AML-193 (cell line): ENCODE measurements around the gene MRPL1.
"Not testable (repeated sequence)": the region's sequence is repeated elsewhere in the genome, so short reads cannot be mapped to it uniquely, and the experiment has no call there.

Source experiments
- DNase-seq, 2 experiments: peaks; one replicate each; lab custom pipeline; 2025; lab: John Stamatoyannopoulos, UW

Gene MRPL1

GRCh38 chr4:77913348-77913747 is 50.7 kb downstream of the MRPL1 start:
- no peak for DNase-seq

DNA sequence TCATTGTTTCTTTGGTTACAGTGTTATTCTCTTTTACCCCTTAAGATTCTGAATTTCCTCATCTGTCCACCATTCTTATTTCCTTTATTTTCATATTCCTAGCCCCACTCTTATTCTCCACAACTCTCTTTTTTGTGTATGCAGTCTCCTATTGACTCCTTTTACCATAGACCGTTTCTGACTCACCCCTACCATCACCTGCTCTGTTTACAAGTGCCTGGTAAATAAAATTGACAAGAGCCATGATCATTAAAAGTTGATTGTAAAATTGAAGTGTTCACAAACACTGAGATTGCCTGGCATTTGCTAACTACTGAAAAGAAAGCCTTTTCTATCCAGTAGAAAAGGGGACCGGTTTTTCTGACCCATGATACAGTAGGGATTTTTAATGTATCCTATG is 54.4 kb downstream of the MRPL1 start:
- no peak for DNase-seq

DNA sequence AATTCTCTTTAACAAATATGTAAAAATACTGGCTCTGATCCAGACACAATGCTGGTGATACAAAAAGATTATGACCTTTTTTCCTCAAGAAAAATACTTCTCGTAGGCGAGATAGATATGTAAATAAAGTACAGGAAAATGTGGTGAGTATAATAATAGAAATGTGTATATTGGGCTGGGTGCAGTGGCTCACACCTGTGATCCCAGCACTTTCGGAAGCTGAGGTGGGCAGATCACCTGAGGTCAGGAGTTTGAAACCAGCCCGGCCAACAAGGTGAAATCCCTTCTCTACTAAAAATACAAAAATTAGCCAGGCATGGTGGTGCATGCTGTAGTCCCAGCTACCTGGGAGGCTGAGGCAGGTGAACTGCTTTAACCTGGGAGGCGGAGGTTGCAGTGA is 55.0 kb downstream of the MRPL1 start:
- no peak for DNase-seq

DNA sequence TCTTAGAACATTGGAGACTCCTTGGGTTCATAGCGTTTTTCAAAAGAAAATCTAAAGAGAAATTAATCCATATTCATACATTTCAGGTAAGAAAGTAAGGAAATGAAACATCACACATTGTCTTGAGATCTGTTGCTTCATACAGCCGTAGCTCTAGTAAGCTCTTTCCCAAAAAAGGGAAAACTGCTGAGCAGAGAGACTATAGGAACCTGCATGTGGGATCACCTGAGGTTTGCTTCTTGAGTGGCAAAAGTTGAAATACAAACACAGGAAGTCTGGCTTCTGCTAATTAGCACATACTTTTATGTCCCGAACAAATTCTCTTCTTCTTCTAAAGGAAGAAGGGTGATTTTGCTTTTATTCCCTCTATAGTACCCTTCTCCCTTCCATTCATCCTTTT is 57.7 kb downstream of the MRPL1 start:
- no peak for DNase-seq

- no peak for DNase-seq
Observed at GRCh38 chr4:77921701-77922100, 59.1 kb downstream of the MRPL1 start.

DNA sequence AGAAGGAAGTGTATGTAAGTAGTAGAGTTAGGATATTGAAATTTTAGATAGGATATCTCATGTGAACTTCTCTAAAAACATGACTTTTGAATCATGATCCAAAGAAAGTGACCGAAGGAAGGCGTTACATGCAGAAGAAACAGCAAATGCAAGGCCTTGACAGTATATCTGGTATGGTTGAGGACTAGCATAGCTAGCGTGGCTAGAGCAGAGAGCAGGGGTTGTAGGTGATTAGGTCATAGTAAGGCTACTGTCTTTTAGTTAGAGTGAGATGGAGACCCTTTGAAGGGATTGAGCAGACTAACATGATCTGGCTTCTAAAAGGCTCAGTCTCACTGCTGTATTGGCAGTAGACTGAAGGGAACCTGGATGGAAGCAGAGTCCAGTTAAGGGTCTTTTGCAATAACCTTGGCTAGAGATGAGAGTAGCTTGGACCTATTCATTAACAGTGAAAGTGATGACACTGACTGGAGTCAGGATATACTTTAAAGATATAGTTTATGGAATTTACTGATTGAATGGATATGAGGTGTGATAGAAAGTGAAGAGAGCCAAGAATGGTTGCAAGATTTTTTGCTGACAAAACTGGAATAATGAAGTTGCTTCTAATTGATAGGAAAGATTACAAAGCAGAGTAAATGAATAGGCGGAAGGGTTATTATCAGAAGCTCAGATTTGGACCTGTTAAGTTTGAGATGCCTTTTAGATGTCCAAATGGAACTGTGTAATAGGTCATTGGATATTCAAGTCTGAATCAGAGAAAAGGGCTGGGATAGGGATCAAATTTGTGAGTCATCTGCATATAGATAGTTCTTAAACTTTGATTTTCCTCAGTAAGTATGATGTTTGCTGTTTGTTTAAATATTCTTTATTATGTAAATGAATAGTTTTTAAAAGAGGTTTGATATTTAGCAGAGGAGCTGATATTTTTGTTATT is 59.8 kb downstream of the MRPL1 start:
- DNase-seq = no peak

- no peak for DNase-seq
Observed at GRCh38 chr4:77927991-77928925, 65.6 kb downstream of the MRPL1 start.

- DNase-seq = no peak
Observed at GRCh38 chr4:77930154-77930639, 67.6 kb downstream of the MRPL1 start.

DNA sequence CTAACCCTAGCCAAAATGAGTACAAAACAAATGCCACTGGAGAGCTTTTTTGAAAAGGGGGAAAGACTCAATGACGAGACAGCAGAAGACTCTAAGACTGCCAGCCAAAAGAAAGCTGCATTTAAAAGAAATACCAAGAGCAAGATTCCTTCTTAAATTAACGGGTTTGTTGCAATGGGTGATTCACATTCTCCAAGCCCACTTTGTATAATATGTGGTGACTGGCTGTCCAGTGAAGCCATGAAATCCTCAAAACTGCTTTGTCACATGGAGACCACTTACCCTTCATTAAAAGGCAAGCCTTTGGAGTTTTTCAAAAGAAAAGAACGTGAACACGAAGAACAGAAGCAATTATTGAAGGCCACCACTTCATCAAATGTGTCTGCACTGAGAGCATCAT is 68.2 kb downstream of the MRPL1 start:
- no peak for DNase-seq

DNA sequence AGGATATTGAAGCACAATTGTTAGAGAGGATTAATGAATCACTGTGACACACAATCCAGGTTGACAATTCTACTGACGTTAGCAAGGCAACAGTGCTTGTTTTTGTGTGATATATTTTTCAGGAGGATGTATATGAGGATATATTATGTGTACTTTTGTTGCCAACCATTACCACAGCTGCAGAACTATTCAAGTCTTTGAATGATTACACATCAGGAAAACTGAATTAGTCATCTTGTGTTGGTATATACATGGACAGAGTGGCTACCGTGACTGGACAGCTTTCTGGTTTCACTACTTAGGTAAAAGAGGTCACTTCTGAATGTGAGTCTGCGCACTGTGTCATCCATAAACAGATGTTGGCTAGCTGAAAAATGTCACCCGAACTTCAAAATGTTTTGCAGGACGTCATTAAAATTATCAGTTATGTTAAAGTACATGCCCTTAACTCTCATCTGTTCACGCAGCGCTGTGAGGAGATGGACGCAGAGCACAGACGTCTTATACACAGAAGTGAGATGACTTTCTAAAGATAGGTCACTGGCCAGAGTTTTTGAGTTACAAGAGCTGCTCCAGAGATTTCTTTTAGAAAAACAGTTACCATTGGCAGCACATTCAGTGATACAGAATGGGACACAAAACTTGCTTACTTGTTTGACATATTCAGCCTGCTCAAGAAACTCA is 69.0 kb downstream of the MRPL1 start:
- no peak for DNase-seq

GRCh38 chr4:77938560-77938959 is 75.9 kb downstream of the MRPL1 start:
- no peak for DNase-seq

DNA sequence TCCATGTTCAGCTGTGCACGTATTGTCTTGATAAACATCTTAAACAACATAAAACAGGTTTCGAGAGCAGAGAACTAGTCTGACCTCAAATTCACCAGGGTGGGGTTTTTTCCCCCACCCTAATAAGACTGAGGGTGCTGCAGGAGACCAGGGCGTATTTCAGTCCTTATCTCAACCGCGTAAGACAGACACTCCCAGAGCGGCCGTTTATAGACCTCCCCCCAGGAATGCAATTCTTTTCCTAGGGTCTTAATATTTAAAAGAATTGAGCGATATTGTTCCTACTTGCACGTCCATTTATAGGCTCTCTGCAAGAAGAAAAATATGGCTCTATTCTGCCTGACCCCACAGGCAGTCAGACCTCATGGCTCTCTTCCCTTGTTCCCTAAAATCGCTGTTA is 83.3 kb downstream of the MRPL1 start:
- DNase-seq = not testable (repeated sequence)

DNA sequence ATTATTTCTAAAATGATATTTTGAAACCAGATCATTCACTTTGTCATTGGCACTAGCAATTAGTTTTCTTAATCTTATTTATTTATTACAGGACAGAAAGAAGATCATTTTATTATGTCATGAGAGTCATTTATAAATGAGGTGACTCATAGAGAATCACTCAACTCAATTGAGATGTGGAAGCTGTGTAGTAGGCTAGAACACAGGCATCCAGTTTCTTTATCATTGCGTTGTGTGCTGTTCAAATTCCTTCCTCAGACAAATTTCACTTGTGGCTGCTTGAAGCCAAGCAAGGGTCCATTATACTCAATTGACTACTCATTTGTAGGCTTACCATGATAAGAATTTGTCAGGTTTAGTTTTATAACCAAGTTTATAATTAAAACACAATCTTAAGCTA is 87.6 kb downstream of the MRPL1 start:
- no peak for DNase-seq

DNA sequence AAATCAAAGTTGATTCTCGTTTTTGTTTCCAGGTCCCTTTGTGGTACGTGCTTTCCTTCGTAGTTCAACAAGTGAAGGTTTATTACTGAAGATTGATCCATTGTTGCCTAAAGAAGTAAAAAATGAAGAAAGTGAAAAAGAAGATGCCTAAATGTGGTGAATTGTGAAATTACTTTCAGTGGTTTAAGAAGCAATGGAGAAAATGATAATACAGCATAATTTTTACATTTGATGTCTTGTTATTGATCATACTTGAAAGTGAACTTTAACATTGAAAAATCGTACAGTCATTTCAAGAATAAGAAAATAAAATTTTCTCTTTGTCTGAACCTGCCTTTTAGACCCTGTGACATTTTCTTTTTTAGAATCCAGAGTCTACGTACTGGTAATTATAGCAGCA is 89.8 kb downstream of the MRPL1 start:
- DNase-seq = no peak

GRCh38 chr4:77954690-77955089 is 92.1 kb downstream of the MRPL1 start:
- DNase-seq = no peak

- no peak for DNase-seq
Observed at GRCh38 chr4:77956917-77957316, 94.3 kb downstream of the MRPL1 start.

GRCh38 chr4:77958897-77959296 is 96.3 kb downstream of the MRPL1 start:
- DNase-seq = no peak

DNA sequence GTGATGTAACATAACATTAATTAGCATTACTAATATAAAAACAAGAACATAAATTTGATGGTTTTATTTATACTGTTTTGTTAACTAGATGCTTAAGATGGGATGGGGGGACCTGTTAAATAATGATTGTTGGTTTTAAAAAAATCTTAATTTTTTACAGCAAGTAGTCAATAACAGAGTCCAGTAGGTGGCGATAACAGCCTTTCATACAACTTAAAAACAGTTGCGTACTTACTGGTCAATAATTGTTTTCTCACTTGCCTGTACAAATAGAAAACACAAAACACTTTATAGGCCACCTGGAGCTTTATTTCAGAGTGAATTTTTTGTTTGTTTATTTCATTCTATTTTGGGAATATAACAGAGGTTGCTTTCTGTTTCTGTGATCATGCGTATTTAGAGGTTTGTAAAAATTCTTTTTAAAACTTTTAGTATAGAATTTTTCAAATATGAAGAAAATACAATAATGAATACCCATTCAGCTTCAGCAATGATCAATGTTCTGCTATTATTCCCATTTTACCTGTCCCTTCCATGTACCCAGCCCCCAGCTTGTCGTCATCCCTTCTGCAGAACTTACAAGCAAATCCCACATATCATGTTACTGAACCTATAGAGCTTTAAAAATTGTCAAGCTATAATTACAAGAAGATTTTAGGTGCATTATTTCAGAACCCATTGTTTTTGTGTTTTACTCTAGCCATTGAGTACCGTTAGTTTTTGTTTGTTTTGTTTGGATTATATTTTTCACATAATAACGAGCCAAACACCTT is 97.1 kb downstream of the MRPL1 start:
- DNase-seq = peak; percentile 28 to 39

DNA sequence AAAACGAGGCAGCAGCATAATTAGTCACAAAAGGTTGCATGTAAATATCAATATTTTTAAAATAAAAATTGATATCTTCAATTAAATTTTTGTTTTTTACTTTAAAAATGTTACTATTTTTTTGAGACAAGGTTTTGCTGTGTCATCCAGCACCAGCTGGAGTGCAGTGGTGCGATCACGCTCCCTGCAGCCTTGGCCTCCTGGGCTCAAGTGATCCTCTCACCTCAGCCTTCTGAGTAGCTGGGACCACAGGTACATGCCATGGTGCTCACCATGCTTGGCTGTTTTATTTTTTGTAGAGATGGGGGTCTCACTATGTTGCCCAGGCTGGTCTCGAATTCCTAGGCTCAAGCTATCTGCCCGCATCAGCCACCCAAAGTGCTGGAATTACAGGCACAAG is 97.7 kb downstream of the MRPL1 start:
- DNase-seq = no peak

- DNase-seq = no peak
Observed at GRCh38 chr4:77963004-77963403, 100.4 kb downstream of the MRPL1 start.

GRCh38 chr4:77973657-77974056 is 111.0 kb downstream of the MRPL1 start:
- not testable (repeated sequence) for DNase-seq
